Measurements from ENCODE around the gene ARL5B. TPM values are rescaled to one million over a fixed set of nuclear protein-coding genes. Genes with fewer than 3 reads are reported as not detected.
A peak's percentile ranks its signal among the peaks of the same experiment; 100 is the strongest.

The ARL5B gene
- total and polyA plus RNA-seq, 9 of the 15 experiments (the other 6 are each of a cell fraction or from before 2014, with no cell fraction given), result 4.1 to 22.2 (median 15.1) TPM

- no peak overlapping the region for H3K4me3 ChIP-seq
- no peaks in the 10 kb centered on the region for H3K9me3 ChIP-seq (replicated peaks; ENCODE audit: control insufficient read depth, insufficient read depth, low read depth, low read length)
- no peak overlapping the region for H3K9ac ChIP-seq (ENCODE audit: insufficient read depth in 1 of 2, low read depth in 2 of 2, low read length in 2 of 2)
- no peaks in the 10 kb centered on the region for H4K20me1 ChIP-seq (replicated peaks; ENCODE audit: control insufficient read depth, insufficient read depth, low read length)
- no peak for TF ChIP-seq ZNF280B (CRISPR knock-in tag; IDR thresholded peaks at IDR 0.05)
- TF ChIP-seq TAF15 (IDR thresholded peaks at IDR 0.05; ENCODE audit: low read depth, low read length), result no peak
- TF ChIP-seq ZFX (CRISPR knock-in tag; IDR thresholded peaks at IDR 0.05), result no peak
- TF ChIP-seq PKNOX1 (IDR thresholded peaks at IDR 0.05), result peak; percentile 52
- H3K36me3 ChIP-seq (ENCODE audit: control insufficient read depth, insufficient read depth, low read length), result no peaks in the 10 kb centered on the region
- ChIA-PET CTCF (ENCODE audit: low intra/inter-chr PET ratio) (no interaction called here), POLR2A (no interaction called here)
- no peak overlapping the region for H3K27ac ChIP-seq (ENCODE audit: extremely low read depth, low read depth, low read length)
- H3K27me3 ChIP-seq (ENCODE audit: control insufficient read depth in 2 of 2, insufficient read depth in 2 of 2, low read length in 2 of 2), result no peaks in the 10 kb centered on the region
- ATAC-seq (no peak), FAIRE-seq (no peak), DNase-seq (ENCODE audit: extremely low read depth in 1 of 4, low spot score in 3 of 4) (no peak)
- BruUV-seq (replicated peaks), result no TSS peak
- 1% methylated on average over 9 of the region's 9 CpGs for WGBS (ENCODE audit: insufficient coverage, low coverage, missing lambda C conversion rate)
- in situ Hi-C loops (cut with MboI) (no loop called here), intact Hi-C loops (cut with micrococcal nuclease) (no loop called here)
- no peaks in the 10 kb centered on the region; a peak in 1 of 5 replicates for H3K4me1 ChIP-seq (replicated peaks in 1 of 2; ENCODE audit: control insufficient read depth in 2 of 2, insufficient read depth in 2 of 2, low read length in 2 of 2)
- H3K9me1 ChIP-seq (ENCODE audit: control insufficient read depth, insufficient read depth, low read length), result no peaks in the 10 kb centered on the region
- H3K79me2 ChIP-seq (ENCODE audit: control insufficient read depth, insufficient read depth, low read length), result no peaks in the 10 kb centered on the region
- H2AFZ ChIP-seq (ENCODE audit: low read depth, low read length), result no peak overlapping the region
- H3K4me2 ChIP-seq (ENCODE audit: insufficient read depth, low read length), result no peak overlapping the region
Observed at GRCh38 chr10:18721067-18721466, 61.8 kb downstream of the ARL5B start.
